HEK293T (cell line): ENCODE results near the gene POU5F1.

Source experiments
- CTCF ChIA-PET: fragments of 350-600 bp; formaldehyde crosslinking; extraction: SDS; loops from one replicate; lab custom pipeline; 2021; ENCODE audit warnings: antibody characterized with exemption, inconsistent platforms; lab: Yijun Ruan, JAX
- POLR2A ChIA-PET: fragments of 350-600 bp; formaldehyde crosslinking; extraction: SDS; loops from one replicate; lab custom pipeline; 2020; ENCODE audit warnings: antibody characterized with exemption, inconsistent platforms; lab: Yijun Ruan, JAX
- DNase-seq: peaks from one replicate; pipeline ENCODE4 v3.0.0; 2012; ENCODE audit warnings: mixed read lengths; ENCODE audit errors: extremely low spot score
- ARNT ChIP-seq: fragments of 450-650 bp; IDR thresholded peaks from 2 replicates; pipeline ENCODE4 v1.6.1; 2017; ENCODE audit warnings: mild to moderate bottlenecking
- BHLHE40 ChIP-seq: fragments of 450-650 bp; IDR thresholded peaks from 2 replicates; pipeline ENCODE4 v1.6.1; 2016; ENCODE audit warnings: mild to moderate bottlenecking, moderate library complexity, borderline replicate concordance
- CTBP1 ChIP-seq: fragments of 450-650 bp; IDR thresholded peaks from 2 replicates; pipeline ENCODE4 v1.6.1; 2016; ENCODE audit warnings: borderline replicate concordance
- ELF4 ChIP-seq: fragments of 450-650 bp; IDR thresholded peaks from 2 replicates; pipeline ENCODE4 v1.6.1; 2017; ENCODE audit warnings: antibody characterized with exemption
- FOXA1 ChIP-seq: fragments of 450-650 bp; IDR thresholded peaks from 2 replicates; pipeline ENCODE4 v1.6.1; 2016; ENCODE audit warnings: mild to moderate bottlenecking
- FOXM1 ChIP-seq: fragments of 450-650 bp; IDR thresholded peaks from 2 replicates; pipeline ENCODE4 v1.6.1; 2017; ENCODE audit warnings: mild to moderate bottlenecking, borderline replicate concordance
- L3MBTL2 ChIP-seq: fragments of 450-650 bp; conservative IDR thresholded peaks from 2 replicates; pipeline ENCODE4 v1.6.1; 2016; ENCODE audit warnings: mild to moderate bottlenecking
- LEF1 ChIP-seq: fragments of 450-650 bp; IDR thresholded peaks from 2 replicates; pipeline ENCODE4 v1.6.1; 2017; ENCODE audit warnings: mild to moderate bottlenecking, borderline replicate concordance
- NFRKB ChIP-seq: fragments of 450-650 bp; IDR thresholded peaks from 2 replicates; pipeline ENCODE4 v1.6.1; 2016; ENCODE audit warnings: mild to moderate bottlenecking, moderate library complexity
- SP1 ChIP-seq: fragments of 450-650 bp; IDR thresholded peaks from 2 replicates; pipeline ENCODE4 v1.6.1; 2017
- SUZ12 ChIP-seq: fragments of 450-650 bp; IDR thresholded peaks from 2 replicates; pipeline ENCODE4 v1.6.1; 2016; ENCODE audit warnings: mild to moderate bottlenecking
- TARDBP ChIP-seq: fragments of 450-650 bp; IDR thresholded peaks from 2 replicates; pipeline ENCODE4 v1.6.1; 2016
- ZNF384 ChIP-seq: fragments of 450-650 bp; IDR thresholded peaks from 2 replicates; pipeline ENCODE4 v1.6.1; 2016

The POU5F1 gene

GRCh38 chr6:31114541-31114878 lies 56.0 kb downstream of the POU5F1 start, which contains the start of gene PSORS1C1:
TSS of gene PSORS1C1 (plus strand) at chr6:31114800. CDS start at chr6:31129633, 14,833 bp downstream.
- TF ChIP-seq ELF4: no peak
- TF ChIP-seq FOXA1: no peak
- no peak for TF ChIP-seq FOXM1
- no peak for TF ChIP-seq BHLHE40
- TF ChIP-seq SP1: no peak
- TF ChIP-seq ZNF384: no peak
- no peak for TF ChIP-seq TARDBP
- no peak for TF ChIP-seq L3MBTL2
- no peak for TF ChIP-seq SUZ12
- TF ChIP-seq ARNT: no peak
- TF ChIP-seq CTBP1: no peak
- no peak for TF ChIP-seq LEF1
- TF ChIP-seq NFRKB: no peak
- POLR2A ChIA-PET: interaction anchor here (1.1 kb wide), 1 partner anchor 12 kb away, joined by 3 read pairs; no protein-coding TSS in a partner anchor
- DNase-seq: no peak
- CTCF ChIA-PET: interaction anchor here (1.0 to 1.7 kb wide), 5 partner anchors 11 to 172 kb away, joined by 3 to 5 read pairs (median 3); no protein-coding TSS in a partner anchor
